ENCODE data around the gene MRPS34. TPM values are rescaled to one million over a fixed set of nuclear protein-coding genes. Genes with fewer than 3 reads are reported as not detected.
"Not testable (repeated sequence)": the region's sequence is repeated elsewhere in the genome, so short reads cannot be mapped to it uniquely, and the experiment has no call there.

Gene MRPS34
- total RNA-seq, 2 donors from 2014 or later = 37.3 to 45.8 TPM

DNA sequence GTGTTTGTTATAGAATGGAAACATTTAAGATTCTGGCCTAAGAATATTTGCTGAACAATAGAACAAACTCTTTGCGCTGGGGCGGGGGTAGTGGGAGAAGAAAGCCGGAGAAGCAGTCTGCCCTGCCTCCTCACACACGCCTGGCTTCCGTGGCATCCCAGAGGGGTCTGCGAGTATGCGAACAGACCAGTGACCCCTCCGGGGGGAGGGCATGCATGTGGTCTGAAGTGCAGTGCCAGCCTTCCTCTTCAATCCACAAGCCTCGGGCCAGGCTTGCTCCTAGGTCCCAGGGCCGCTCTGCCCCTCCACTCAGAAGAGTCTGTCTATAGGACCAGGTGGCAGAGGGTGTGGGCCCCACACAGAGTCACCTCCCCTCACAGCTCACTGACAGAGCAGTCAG, 34.7 kb upstream of the MRPS34 start:
- intact Hi-C loops (cut with DNase I) = no loop called here
- DNase-seq (ENCODE audit: low spot score) = no peak

GRCh38 chr16:1800701-1801100, 27.8 kb upstream of the MRPS34 start:
- no peak for DNase-seq (ENCODE audit: low spot score)

GRCh38 chr16:1799263-1799662, 26.3 kb upstream of the MRPS34 start:
- intact Hi-C loops (cut with DNase I); DNase-seq (ENCODE audit: low spot score): not testable (repeated sequence)

More at GRCh38 chr16:1800701-1801100, 27.8 kb upstream of the MRPS34 start:
- intact Hi-C loops (cut with DNase I) = no loop called here

GRCh38 chr16:1794908-1795666, 22.2 kb upstream of the MRPS34 start:
- DNase-seq (ENCODE audit: low spot score) = no peak
- intact Hi-C loops (cut with DNase I) = no loop called here

DNA sequence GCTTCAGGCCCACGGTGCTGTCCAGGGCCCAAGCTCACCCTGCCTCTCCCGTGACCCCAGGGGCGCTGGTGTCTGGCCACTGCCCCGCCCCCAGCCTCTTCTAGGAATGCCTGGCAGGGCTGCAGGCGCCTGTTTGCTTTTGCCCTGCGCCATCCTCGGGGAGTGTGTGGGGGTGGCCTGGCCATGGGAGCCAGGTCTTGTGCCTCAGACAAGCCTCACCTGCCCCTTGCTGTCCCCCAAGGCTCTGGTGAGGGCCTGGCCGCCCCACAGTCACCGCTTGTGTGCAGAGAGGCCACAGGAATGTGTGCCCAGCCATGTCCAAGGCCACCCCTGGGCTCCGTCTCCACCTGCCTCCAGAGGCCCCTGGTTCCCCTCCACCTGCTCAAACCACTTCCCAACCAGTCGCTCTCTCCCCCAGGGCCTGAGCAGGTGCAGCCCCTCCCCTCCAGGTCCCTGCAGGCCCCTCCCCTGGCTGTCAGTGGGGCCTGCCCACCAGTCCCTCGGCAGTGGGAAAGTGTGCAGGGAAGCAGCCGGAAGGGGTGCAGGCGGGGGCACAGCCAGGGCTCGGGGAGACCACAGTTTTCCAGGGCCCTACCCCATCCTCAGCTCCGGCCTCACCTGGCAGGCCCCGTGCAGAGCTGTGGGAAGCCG, 21.4 kb upstream of the MRPS34 start:
- DNase-seq (ENCODE audit: low spot score) = no peak
- intact Hi-C loops (cut with DNase I) = no loop called here

DNA sequence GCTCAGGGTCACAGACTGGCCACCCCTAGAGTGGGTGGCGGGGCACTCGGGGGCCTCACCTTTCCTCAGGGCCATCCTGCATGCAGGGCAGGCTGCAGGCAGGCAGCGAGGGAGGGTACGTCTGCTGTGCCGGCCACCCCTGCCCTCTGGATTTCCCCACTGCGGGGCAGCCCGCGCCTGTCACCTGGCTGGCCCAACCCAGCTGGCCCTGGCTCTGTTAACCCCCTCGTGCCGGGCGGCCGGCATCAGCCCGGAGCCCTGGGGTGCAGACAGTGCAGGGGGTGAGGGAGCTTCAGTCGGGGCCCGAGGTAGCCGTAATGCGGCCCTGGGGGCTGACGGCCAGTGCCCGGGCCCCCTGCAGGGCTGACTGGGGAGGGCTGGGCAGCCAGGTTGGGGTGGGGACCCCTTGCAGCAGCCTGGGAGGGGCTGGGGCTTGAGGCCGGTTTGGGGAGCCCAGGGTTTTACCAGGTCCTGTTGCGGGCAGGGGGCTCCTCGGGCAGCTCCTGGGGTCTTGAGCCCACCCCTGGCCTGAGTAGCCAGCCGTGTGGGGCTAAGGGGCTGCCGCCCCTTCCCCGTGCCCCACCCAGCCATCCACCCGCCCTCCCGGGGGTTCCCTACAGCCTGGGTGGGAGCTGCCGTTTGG, 20.8 kb upstream of the MRPS34 start, which contains the start of gene IGFALS:
Gene IGFALS (minus strand): TSS at position 128 of the 643 bp plus-strand sequence. CDS start 53 bp downstream, at position 75.
- no peak for DNase-seq (ENCODE audit: low spot score)
- intact Hi-C loops (cut with DNase I) = no loop called here

DNA sequence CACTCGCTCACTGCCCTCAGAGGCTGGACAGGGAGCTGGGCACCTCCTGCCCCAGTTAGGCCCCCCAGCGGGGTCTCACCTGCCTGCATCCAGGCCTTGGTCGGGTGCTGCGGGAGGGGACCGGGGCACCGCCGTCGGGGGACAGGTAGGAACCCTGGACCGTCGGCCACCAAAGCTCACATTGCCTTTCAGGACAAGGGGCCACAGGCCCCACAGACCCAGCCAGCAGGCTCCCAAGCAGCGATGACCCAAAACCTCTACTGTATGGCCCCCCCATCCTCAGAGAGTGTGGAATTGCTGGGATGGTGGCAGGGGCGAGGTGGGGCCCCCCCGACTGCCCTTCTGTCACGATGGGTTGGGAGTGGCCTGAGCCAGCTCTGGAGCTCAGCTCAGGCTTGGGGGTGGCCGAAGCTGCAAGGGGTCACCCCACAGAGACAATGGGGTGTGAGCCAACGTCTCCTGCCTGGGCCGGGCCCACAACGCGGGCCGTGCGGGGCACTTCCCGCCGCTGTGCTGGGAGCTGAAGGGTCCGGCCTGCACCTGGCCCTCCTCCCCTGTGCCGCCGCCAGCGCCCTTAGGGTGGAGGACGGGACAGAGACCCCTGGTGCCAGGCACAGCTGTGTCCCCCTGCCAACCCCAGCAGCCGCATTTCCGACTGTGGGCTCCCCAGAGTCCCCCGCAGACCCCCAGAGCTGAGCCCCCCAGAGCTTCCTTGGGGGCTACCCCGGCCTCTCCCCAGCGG, 20.1 kb upstream of the MRPS34 start:
- intact Hi-C loops (cut with DNase I) = no loop called here
- DNase-seq (ENCODE audit: low spot score) = no peak

GRCh38 chr16:1791943-1792812, 19.2 kb upstream of the MRPS34 start:
- DNase-seq (ENCODE audit: low spot score) = peak; percentile 74
- intact Hi-C loops (cut with DNase I) = no loop called here

DNA sequence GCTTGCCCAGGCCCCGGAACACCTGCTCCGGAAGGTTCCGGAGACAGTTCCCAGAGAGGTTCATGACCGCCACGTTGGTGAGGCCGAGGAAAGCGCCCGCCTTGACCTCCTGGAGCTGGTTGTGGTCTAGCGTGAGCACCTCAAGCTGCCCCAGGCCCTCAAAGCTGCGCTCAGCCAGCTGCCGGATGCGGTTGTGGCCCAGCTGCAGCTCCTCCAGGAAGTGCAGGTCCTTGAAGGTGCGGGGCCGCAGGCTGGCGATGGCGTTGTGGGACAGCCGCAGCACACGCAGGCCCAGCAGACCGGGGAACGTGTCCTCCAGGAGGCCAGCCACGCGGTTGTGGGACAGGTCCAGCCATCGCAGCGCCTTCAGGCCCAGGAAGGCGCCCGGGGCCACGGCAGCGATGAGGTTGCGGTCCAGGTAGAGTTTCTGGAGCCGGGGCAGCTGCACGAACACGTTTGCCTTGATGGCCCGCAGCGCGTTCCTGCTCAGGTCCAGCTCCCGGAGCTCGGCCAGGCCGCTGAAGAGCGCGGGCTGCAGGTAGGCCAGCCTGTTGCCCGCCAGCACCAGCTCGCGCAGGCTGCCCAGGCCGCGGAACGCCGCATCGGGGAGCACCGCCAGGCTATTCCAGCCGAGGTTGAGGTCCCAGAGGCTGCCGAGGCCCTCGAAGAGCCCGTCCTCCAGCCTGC, 18.5 kb upstream of the MRPS34 start:
- intact Hi-C loops (cut with DNase I) = no loop called here
- DNase-seq (ENCODE audit: low spot score) = peak; percentile 79

- no peak for DNase-seq (ENCODE audit: low spot score)
- intact Hi-C loops (cut with DNase I) = no loop called here
Observed at GRCh38 chr16:1790611-1791255, 17.8 kb upstream of the MRPS34 start.

DNA sequence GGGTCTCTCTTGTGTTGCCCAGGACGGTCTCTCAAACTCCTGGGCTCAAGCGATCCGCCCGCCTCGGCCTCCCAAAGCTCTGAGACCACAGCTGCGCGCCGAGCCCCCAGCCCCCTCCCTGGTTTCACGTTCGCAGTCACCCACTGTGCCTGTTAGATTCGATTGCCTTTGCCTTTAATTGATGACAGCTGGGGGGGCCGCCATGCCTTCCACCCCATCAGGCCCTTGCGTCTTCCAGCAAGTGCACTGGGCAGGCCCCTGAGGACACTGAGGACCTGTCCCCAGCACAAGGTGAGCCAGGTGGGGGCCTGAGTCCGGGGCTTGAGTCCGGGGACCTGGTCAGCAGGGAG, 17.3 kb upstream of the MRPS34 start:
- no peak for DNase-seq (ENCODE audit: low spot score)
- intact Hi-C loops (cut with DNase I) = no loop called here

DNA sequence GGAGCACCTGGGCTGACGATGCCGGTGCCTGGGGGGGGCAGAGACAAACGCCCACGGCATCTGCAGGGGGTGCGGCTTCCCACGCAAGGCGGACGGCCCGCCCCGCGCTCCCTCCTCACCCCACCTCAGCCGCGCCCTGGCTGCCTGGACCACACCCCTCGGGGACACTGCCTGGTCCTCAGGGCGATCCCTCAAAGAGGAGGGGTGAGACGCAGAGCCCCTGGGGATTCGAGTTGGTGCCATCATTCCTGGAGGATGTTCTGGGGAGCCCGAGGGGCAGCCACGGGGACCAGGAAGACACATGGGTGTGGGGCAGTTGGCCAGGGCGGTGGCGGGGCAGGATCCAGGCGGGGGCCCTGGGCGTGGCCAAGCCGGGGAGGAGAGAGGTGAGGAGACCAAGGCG, 16.7 kb upstream of the MRPS34 start:
- peak; percentile 78 for DNase-seq (ENCODE audit: low spot score)
- intact Hi-C loops (cut with DNase I) = no loop called here

GRCh38 chr16:1788708-1789100, 15.8 kb upstream of the MRPS34 start:
- intact Hi-C loops (cut with DNase I) = no loop called here
- peak; percentile 80 for DNase-seq (ENCODE audit: low spot score)

GRCh38 chr16:1788095-1788707, 15.3 kb upstream of the MRPS34 start:
- DNase-seq (ENCODE audit: low spot score) = no peak
- intact Hi-C loops (cut with DNase I) = no loop called here

GRCh38 chr16:1787322-1788094, 14.6 kb upstream of the MRPS34 start:
- intact Hi-C loops (cut with DNase I) = no loop called here
- peak; percentile 78 for DNase-seq (ENCODE audit: low spot score)

DNA sequence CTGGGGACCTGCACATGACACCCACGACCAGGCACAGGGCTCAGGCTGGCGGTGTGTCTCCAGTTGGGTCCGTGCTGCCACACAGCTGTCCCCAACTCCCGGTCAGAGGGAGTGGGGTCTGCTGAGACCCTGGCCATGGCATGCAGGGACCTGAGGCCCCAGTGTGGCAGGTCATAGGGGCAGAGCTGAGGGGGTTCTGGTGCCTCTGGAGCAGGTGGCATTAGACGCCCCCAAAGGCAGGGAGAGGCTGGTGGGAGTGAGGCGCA, 14.1 kb upstream of the MRPS34 start:
- DNase-seq (ENCODE audit: low spot score) = peak; percentile 72
- intact Hi-C loops (cut with DNase I) = no loop called here

Data from posterior vena cava (tissue), 2 donors.